Activated gamma-delta T cell (primary cell): ENCODE results near the gene CPNE4.

ENCODE experiments used
- DNase-seq: peaks from one replicate; lab custom pipeline; 2025; lab: John Stamatoyannopoulos, UW

The CPNE4 gene

GRCh38 chr3:131597816-131598215 lies 437.0 kb downstream of the CPNE4 start:
- no peak for DNase-seq

DNA sequence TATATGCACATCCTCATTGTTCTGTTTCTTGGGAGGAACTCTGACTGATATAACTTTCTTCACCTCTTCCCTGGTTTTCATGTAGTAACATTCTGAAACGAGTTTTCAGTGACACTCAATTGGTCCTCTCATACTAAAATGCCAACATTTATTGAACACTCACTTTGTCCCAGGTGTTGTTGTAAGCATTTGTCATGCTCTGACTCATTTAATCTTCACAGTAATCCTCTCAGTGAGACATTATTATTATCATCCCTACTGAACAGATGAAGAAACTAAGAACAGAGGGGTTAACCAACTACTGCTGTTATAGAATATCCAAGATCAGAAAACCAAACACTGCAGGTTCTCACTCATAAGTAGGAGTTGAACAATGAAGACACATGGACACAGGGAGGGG lies 437.9 kb downstream of the CPNE4 start:
- no peak for DNase-seq

DNA sequence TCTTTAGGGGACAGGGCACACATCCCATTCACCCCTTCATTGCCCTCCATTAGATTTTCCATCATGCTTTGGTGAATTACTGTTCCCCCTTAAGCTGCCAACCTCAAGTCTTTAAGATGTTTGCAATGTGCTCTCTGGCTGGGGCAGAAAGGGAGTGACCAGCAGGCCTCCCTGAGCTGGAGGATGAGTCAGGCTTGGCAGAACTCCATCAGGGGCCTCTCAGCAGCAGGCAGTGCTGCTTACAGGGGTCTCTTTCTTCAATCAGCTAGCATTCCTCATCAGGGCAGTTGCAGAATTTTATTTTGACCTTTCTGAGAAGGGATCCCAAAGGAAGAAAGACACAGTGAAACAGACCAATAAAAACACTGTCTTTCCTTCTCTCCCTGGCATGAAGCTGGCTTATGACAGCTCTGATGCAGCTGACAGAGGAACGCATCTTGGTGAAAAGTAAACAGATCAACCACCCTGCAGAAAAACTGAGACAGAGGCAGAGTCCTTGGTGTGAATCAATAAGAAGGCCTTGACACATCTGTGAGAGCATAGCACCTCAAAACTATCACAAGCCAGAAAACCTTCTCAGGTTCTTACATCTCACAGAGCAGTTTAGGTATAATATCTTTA lies 443.3 kb downstream of the CPNE4 start:
- DNase-seq = no peak

DNA sequence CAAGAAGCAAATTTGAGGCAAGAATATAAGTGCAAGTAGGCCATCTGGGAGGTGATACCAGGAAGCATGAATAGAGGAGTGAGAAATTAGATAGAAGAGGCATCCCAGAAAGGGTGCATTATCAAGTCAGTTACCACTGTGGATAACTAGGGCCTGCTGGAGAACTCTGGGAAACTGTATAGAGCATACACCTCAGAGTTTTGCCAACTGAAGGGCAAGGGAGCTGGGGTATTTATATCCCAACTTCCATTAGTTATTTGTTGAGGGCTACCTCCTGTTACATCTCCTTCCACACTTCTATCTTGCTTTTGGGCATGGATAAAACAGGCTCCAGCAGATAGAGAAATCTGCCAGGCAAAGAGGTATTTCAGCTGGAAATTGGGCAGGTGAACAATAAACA lies 448.5 kb downstream of the CPNE4 start:
- DNase-seq = no peak

DNA sequence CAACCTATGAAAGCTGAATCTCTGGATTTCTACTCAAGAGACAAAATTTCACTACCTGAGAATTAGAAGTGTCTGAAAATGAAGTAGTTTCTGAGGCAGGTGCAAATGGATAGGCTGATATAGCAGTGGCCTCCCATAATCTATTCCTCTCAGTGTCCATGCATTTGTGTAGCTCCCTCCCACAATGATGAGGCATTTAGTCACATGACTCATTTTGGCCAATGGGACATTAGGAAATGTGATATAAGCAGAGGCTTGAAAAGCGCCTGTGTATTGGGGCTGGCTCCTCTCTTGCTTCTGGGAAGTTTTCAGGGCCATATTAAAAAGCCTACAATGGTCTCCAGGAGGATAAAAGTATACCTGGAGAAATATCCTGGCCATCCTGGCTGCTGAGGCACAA lies 452.4 kb downstream of the CPNE4 start:
- DNase-seq = no peak

DNA sequence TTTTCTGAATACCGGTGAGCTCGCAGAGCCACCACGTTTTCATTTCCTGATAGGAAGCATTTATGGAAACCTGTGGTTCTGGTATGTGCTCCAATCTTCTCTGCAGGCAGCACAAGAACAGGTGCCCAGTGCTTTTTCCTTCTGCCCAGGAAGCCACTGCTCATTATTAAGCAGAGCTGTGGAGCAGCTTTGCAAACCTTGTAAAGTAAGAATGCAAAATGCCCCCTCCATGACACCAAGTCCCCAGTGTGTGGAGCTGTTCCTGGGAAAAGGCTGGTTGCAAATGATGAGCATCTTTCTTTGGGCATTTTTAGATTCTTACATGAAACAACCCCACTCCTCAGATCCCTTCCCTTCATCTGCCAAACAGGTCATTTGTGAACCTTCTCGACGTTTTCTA lies 466.4 kb downstream of the CPNE4 start:
- DNase-seq = no peak

DNA sequence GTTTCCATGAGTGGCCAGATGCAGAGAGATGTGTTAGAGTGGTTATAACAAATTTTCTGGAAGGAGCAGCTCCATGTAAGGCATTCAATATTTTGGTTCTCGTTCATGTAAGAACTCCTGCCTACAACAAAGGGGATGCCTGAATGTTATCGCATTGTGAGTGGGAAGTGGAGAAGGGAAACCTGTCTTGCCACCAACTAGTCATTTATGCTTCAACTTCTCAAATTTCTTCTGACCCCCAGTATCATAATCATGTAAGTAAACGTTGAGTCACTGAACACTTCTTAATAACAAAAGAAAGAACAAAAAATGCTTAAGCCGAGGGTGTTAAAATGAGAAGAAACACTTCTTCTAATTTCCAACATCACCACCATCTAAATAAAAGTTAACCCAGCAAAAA lies 470.0 kb downstream of the CPNE4 start:
- no peak for DNase-seq

DNA sequence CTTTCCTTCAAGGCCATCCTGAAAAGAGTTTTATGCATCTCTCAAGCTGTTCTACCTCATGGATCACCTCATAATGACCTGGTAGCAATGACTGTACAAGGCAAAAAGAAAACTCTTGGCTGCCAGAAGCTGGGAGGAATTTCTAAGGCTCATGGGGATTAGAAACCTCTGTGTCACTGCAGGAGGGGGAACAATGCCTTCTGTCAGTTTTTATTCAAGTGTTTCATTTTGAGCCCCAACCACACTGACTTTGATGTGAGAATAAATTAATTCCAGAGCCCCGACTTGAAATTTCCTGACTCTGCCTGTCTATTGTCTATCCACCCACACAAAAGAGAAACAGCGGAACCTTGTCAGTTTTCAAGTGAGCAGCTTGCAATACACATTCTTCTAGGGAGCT lies 473.3 kb downstream of the CPNE4 start:
- no peak for DNase-seq

GRCh38 chr3:131560795-131561194 lies 474.0 kb downstream of the CPNE4 start:
- no peak for DNase-seq

GRCh38 chr3:131555456-131555855 lies 479.4 kb downstream of the CPNE4 start:
- no peak for DNase-seq

DNA sequence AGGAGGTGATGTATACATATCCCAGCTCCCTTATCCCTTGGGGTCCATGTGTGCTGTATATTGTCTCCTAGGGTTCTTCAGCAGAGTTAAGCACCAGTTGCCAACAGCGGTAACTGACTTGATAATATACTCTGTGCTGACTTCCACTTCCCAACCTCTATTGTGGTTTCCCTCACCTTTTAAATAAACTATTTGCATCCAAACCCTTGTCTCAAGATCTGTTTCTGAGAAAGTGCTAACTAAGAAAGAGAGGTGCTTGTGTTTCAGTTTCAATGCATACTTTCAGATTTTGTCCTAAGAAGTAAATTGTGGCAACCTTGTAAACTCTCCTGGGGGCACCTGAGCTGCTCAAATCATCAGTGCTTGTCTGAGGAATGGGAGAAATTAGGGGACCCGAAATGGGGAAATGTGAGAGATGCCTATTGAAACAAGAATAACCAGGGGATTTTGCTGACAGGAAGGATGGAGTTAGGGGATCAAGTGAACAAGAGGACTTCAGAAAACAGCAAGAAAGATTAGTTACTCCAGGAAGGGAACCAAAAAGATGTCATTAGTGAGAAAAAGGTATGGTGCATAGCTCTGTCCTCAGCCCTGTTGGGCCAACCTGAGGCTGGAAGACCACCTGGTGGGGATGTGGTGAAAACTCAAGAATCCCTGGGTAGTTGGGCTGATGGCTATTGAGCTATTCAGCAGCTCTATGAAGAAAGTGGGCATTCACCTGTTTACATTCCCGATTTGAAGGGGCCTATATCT lies 481.1 kb downstream of the CPNE4 start:
- DNase-seq = no peak

- no peak for DNase-seq
Observed at GRCh38 chr3:131551761-131552160, 483.1 kb downstream of the CPNE4 start.

GRCh38 chr3:131550562-131551465 lies 484.0 kb downstream of the CPNE4 start:
- no peak for DNase-seq

GRCh38 chr3:131549340-131549739 lies 485.5 kb downstream of the CPNE4 start:
- no peak for DNase-seq

GRCh38 chr3:131547585-131547984 lies 487.2 kb downstream of the CPNE4 start:
- DNase-seq = no peak

- no peak for DNase-seq
Observed at GRCh38 chr3:131546441-131546840, 488.4 kb downstream of the CPNE4 start.

GRCh38 chr3:131544557-131544956 lies 490.3 kb downstream of the CPNE4 start:
- no peak for DNase-seq

GRCh38 chr3:131543714-131544113 lies 491.1 kb downstream of the CPNE4 start:
- no peak for DNase-seq

DNA sequence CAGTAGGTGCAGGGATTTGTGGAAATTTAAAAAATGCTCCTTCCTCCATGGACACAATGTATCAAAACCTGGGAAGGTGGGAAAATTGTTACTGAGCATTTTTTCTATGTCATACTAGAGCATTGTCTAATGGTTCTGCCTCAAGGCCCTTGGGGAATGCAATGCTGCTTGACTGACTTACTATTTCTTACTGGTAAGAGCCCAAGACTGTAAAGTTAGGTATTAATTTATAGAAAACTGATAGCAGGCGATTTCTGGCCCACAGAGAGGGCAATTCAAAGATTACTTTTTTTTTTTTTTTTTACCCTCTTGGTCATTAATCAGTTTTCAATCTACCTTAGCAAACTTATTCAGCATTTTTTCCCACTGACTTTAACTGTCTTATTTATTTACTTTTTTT lies 493.5 kb downstream of the CPNE4 start:
- no peak for DNase-seq

DNA sequence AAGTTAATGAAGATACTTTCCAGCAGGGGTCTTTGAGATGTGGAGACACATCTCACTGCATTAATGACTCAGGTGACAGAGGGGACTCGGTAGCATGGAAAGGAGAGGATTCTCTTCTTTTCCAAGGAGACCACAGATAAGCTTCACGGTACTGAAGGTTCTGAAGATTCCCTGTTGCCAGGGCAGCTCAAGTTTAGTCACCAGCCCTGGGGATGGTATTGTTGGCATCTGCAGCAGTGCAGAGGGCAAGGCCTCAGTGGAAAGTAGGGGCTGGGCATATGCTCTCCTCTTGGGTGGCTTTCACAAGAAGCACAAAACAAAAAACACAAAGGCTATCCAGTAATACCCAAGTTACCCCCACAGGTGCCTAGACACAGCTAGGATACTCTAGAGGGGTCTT lies 494.0 kb downstream of the CPNE4 start:
- DNase-seq = no peak

GRCh38 chr3:131540143-131540542 lies 494.7 kb downstream of the CPNE4 start:
- DNase-seq = no peak

DNA sequence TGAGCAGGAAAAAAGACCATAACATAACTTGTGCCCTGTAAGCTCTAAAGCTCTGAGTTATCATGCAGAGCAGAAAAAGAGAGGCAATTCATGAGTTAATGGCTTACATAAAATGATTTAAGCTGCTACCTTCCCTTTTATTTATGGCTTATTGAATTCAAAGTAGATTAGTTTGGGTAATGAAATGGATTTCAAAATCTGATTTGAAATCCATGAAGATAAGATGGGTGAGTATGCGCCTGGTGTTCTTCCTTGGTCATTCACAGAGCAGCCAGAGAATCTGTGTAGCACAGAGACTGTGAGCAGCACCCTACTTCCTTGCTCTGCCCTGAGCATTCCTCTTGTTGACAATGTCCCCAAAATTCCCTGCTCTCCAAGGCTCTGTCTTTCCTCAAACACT lies 495.8 kb downstream of the CPNE4 start:
- no peak for DNase-seq

- DNase-seq = no peak
Observed at GRCh38 chr3:131537531-131537930, 497.3 kb downstream of the CPNE4 start.
